SH-SY5Y (cell line): ENCODE measurements around the gene NOX5.

Experiments
- GATA2 ChIP-seq: IDR thresholded peaks from 2 replicates; pipeline ENCODE4 v1.6.1; 2011; ENCODE audit warnings: mild to moderate bottlenecking, low read depth, low read length
- GATA3 ChIP-seq: IDR thresholded peaks from 2 replicates; pipeline ENCODE4 v1.6.1; 2011; ENCODE audit warnings: low read depth, mild to moderate bottlenecking, low read length, moderate library complexity

Gene NOX5

GRCh38 chr15:69071260-69071659 lies 56.8 kb downstream of the NOX5 start:
- no peak for TF ChIP-seq GATA3
- no peak for TF ChIP-seq GATA2

GRCh38 chr15:69072906-69073305 lies 58.4 kb downstream of the NOX5 start:
- TF ChIP-seq GATA3 (no peak), GATA2 (no peak)

DNA sequence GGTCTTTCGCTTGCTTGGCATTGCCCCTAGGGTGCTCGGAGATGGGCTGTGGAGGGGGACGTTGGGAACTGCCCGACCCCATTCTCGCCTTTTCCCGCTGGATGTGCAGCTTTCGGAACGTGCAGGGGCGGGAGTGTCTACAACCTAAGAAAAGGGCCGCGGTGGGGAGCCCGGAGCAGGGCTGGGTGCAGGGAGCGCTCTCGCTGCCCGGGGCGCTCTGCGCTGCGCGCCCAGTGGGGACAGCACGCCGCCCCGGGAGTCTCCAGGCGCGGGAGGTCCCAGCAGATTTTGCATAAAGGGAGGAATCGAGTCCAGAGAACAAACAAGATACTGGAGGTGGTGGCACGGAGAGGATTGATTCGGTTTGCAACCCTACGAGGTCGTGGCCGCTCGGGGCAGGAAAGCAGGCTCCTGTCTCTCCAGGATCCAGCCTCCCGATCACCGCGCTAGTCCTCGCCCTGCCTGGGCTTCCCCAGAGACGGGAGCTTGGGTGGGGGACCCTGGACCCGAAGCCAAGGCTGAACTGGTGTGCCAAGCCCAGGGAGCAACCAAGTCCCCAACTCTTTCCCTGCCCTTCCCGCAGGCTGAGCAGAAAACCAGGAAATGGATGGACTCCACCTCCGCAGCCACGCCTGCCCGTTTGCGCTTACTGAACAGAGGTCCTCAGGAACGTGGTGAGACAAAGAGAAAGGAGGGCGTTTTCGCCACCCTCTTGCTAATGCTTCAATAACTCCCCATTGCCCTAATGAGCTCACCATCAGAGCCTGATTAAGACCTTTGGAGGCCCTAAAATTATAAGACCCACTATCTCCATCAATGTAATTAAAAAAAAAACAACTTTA lies 59.7 kb downstream of the NOX5 start:
- TF ChIP-seq GATA2: no peak
- no peak for TF ChIP-seq GATA3

DNA sequence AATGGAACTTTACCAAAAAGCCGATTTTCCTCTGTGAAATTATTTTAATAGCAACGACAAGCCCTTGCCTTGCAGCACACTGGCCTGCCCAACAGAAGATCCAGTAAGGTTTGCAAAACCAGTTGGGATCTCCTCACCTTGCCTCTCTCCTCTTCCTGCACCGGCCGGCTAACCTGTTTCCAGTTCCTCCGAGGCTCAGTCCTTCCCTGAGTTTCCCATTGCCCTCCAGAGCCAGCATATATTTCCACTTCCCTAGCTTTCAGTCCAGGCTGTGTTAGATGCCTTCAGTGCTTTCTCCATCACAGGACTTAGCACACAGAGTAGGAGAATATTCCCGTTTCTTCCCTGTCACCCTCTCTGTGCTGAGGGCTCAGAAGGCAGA lies 60.3 kb downstream of the NOX5 start:
- TF ChIP-seq GATA3: no peak
- no peak for TF ChIP-seq GATA2

- no peak for TF ChIP-seq GATA3
- no peak for TF ChIP-seq GATA2
These were observed 60.9 kb downstream of the NOX5 start for GRCh38 chr15:69075440-69075839.

- TF ChIP-seq GATA2: no peak
- no peak for TF ChIP-seq GATA3
These were observed 62.3 kb downstream of the NOX5 start for GRCh38 chr15:69076756-69077155.

DNA sequence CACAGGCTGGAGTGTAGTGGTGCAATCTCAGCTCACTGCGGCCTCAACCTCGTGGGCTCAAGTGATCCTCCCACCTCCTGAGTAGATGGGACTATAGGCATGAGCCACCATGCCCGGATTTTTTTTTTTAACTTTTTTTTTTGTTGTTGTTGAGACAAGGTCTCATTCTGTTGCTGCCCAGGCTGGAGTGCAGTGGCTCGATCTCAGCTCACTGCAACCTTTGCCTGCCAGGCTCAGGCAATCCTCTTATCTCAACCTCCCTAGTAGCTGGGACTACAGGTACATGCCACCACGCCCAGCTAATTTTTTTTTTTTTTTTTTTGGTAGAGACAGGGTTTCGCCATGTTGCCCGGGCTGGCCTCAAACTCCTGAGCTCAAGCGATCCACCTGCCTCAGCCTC lies 64.1 kb downstream of the NOX5 start:
- TF ChIP-seq GATA2 (no peak), GATA3 (no peak)

DNA sequence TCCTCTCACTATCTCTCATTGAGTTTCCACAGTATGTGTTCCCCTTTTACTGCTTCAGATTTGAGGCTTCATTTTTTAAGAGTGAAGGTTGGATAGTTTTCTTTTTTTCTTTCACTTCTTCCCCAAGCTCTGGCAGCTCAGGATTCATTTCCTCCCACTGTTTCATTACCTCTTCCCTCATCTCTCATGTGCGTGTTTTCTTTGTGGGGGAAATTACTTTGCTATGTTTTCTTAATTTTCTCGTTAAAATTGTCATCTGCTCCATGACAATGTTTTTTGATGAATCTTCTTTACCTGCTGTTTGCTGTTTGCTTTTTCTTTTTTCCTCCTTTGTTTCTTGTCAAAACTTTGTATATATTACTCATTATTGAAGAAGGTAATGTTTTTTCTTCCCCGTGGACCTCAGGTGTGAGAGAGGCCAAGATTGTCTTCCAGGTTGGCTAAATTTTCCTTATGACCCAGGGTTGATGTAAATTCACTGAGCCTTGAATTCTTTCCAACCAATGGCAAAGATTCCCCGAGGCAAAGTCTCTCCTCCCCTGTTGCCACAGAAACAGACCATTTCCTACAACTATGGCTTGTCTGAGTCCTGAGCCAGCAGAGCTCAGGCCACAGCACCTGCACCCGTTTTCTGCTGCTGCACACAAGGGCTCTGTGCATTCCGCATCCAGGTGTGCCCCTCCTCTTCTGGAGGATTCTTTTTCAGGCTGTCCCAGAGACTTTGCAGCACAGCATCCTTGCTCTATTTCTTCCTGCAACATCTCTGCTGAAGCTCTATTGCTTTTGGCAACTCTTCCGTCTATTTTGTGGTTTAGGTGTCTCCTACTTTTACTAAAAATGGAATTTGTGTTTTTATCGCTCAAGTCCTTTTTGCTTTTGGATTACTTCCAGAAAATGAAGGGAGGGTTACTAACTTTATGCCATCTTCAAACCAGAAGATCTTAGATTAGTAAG lies 66.1 kb downstream of the NOX5 start:
- no peak for TF ChIP-seq GATA3
- TF ChIP-seq GATA2: no peak

- TF ChIP-seq GATA3 (no peak), GATA2 (no peak)
These were observed 67.0 kb downstream of the NOX5 start for GRCh38 chr15:69081310-69082004.

GRCh38 chr15:69082021-69082502 lies 67.6 kb downstream of the NOX5 start:
- no peak for TF ChIP-seq GATA3
- TF ChIP-seq GATA2: no peak

DNA sequence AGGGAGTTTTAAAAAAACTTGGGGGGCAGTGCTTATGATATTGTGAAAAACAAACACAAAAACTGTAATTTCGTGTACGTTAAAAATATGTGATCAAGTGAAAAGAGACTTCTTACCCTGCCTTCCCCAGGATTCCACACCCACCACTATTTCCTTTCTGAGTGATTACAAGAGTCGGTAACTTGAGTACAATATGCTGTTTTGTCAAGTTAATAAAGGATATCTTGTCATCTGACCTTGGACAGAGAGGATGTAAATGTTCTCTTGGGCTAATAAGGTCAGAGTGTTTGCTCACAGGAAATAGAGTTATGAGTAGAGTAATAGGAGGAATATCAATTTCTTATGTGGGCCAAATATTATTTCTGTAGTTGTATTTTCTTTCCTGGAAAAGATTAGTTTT lies 68.1 kb downstream of the NOX5 start:
- no peak for TF ChIP-seq GATA3
- no peak for TF ChIP-seq GATA2

- TF ChIP-seq GATA3 (no peak), GATA2 (no peak)
These were observed 70.0 kb downstream of the NOX5 start for GRCh38 chr15:69084404-69085030.

DNA sequence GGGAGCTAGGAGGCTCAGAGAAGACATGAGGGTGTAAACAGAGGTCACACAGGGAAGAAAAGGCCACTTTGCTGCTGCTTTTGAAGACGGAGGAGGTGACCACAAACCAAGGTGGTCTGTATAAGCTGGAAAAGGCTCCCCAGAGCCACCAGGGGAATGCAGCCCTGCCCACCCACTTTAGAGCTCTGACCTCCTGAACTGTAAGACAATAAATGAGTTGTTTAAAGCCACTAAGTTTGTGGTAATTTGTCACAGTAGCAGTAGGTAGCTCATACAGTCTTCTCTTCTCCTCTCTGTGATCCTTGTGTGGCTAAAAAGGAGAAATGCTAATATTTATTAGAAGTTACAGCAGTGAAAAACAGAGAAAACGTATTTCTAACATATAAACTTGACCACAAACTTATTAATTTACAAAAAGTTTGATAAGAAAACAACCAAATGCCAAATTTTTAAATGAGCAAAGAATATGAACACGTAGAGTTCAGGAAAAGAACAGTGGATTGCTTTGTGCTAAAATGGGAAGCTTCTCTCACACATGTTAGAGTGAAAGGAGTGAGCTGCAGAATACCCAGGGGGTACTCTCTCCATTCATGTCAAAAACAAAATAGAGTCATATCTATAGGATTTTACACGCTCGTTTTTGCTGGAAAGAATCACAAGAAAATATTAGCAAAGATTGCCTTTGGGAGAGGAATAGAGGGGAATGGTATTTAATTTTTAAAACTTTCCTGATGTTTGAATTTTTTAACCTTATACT lies 71.0 kb downstream of the NOX5 start:
- TF ChIP-seq GATA2: no peak
- TF ChIP-seq GATA3: no peak
